ENCODE results near the gene DPP10. TPM values are rescaled to one million over a fixed set of nuclear protein-coding genes. Genes with fewer than 3 reads are reported as not detected.
"Not testable (repeated sequence)": the region's sequence is repeated elsewhere in the genome, so short reads cannot be mapped to it uniquely, and the experiment has no call there.

Gene DPP10
- total RNA-seq, 4 donors from 2014 or later = 1.9 to 8.3 (median 2.9) TPM

DNA sequence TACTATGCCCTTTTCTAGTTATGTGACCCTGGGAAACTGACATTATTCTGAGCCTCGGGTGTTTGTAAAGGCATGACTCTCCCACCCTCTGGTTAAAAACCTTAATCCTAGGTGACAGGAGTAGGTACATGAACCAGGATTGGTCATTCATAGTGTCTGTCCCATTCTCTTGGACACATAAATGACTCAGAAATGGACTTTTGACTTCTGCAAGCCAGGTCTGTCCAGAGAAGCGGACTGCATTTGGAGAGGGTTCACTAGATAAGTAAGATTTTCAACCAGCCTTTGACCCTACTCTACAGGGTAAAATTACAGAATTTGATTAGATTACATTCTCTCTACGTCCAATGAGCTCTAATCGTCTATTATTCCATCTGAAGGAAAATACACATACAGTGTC lies 285.9 kb downstream of the DPP10 start:
- TF ChIP-seq, protein P1, sequence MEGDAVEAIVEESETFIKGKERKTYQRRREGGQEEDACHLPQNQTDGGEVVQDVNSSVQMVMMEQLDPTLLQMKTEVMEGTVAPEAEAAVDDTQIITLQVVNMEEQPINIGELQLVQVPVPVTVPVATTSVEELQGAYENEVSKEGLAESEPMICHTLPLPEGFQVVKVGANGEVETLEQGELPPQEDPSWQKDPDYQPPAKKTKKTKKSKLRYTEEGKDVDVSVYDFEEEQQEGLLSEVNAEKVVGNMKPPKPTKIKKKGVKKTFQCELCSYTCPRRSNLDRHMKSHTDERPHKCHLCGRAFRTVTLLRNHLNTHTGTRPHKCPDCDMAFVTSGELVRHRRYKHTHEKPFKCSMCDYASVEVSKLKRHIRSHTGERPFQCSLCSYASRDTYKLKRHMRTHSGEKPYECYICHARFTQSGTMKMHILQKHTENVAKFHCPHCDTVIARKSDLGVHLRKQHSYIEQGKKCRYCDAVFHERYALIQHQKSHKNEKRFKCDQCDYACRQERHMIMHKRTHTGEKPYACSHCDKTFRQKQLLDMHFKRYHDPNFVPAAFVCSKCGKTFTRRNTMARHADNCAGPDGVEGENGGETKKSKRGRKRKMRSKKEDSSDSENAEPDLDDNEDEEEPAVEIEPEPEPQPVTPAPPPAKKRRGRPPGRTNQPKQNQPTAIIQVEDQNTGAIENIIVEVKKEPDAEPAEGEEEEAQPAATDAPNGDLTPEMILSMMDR (IDR thresholded peaks at IDR 0.05) = no peak
- TF ChIP-seq POLR2A (IDR thresholded peaks at IDR 0.05) = no peak

DNA sequence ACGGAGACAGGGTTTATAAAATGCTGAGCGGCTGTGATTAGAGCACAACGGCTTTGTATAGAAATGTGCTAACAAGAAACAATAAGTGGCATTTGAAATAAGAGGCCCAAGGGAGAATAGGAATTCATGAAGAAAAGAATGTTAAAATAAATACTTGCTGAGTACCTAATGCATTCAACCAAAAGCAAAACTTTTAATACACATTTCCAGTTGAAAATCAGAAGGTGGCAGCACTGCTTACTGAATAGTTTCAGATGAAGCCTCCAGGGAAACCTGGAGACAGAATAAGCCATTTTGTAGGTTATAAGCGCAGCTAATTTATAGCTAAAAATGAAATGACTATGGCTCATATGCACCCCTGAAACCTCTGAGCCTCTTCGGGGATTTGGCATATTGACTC lies 286.6 kb downstream of the DPP10 start:
- no peak for TF ChIP-seq POLR2A (IDR thresholded peaks at IDR 0.05)
- TF ChIP-seq, protein P1 (IDR thresholded peaks at IDR 0.05) = no peak
- no peaks in the 10 kb centered on the region for H3K9me3 ChIP-seq
- H3K36me3 ChIP-seq = no peaks in the 10 kb centered on the region
- no peak overlapping the region for H3K27ac ChIP-seq
- H3K4me3 ChIP-seq = no peak overlapping the region
- no peaks in the 10 kb centered on the region for H3K4me1 ChIP-seq
- H3K27me3 ChIP-seq = no peaks in the 10 kb centered on the region
- no peak for DNase-seq

More for the DNA sequence above, 285.9 kb downstream of the DPP10 start:
- no peak for DNase-seq
- Histone ChIP-seq H3K27ac (no peak overlapping the region), H3K4me1 (no peaks in the 10 kb centered on the region), H3K9me3 (no peaks in the 10 kb centered on the region), H3K27me3 (no peaks in the 10 kb centered on the region), H3K4me3 (no peak overlapping the region), H3K36me3 (no peaks in the 10 kb centered on the region)

DNA sequence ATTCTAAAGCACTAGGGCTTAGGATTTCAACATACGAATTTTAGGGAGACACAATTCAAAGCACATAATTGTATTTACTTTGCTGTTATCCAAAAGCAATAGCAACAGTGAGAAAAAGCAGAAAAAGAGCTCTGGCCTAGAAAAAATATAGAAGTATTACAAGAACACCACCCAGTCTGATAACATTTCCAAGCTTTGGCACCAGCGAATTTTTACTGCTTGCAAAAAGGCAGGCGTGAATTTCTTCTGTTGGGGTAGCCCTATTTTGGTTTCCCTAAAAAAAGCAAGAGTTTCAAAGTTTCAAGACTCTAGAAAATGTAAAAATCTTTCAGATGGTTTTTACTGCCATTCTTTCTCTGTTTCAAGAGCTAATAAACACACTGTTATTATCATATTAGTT lies 292.7 kb downstream of the DPP10 start:
- no peaks in the 10 kb centered on the region for H3K9me3 ChIP-seq
- no peak for DNase-seq
- TF ChIP-seq POLR2A (IDR thresholded peaks at IDR 0.05) = no peak
- TF ChIP-seq, protein P1 (IDR thresholded peaks at IDR 0.05) = no peak
- no peak overlapping the region for H3K27ac ChIP-seq
- H3K27me3 ChIP-seq = no peaks in the 10 kb centered on the region
- H3K36me3 ChIP-seq = no peaks in the 10 kb centered on the region
- no peaks in the 10 kb centered on the region for H3K4me1 ChIP-seq
- H3K4me3 ChIP-seq = no peak overlapping the region

DNA sequence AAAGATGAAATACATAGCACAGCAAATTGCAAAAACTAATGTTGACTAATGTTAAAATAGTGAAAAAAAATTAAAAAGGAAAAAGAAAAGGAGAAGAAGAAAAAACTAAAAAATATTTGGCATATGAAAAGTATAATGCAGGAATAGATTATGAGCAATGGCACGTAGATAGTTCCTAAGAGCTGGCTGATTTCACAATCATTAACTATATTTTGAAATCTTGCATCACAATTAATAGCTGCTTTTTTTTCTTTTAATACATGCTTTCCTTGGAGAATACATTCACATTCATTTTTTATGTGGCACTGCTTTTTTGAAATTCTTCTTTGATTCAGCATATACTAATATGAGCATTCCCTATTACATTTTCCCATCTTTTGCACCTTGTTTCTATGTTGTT lies 299.8 kb downstream of the DPP10 start:
- Histone ChIP-seq H3K4me3 (no peak overlapping the region), H3K27me3 (no peaks in the 10 kb centered on the region), H3K27ac (no peak overlapping the region), H3K4me1 (no peaks in the 10 kb centered on the region), H3K36me3 (no peaks in the 10 kb centered on the region), H3K9me3 (no peaks in the 10 kb centered on the region)
- no peak for TF ChIP-seq POLR2A (IDR thresholded peaks at IDR 0.05)
- TF ChIP-seq, protein P1 (IDR thresholded peaks at IDR 0.05) = no peak
- DNase-seq = no peak

DNA sequence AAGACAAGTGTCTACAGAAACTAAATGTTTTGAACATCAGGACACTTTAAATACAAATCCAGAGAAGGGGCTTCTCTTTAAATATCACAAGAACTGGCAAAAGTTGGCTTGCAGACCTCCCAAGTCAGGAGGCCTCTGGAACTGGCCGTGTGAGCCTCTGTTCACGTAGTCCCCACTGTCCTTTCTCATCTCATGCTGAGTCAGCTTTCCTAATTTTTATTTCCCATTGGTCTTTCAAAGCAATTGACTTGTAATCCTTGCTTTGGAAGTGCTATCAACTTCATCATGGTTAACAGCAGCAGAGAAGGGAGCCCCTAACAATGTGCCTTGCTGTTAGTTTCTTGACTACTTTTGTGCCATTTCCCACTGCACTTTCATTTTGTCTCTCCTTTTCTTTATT lies 303.3 kb downstream of the DPP10 start:
- H3K4me3 ChIP-seq = no peak overlapping the region
- DNase-seq = no peak
- H3K36me3 ChIP-seq = no peaks in the 10 kb centered on the region
- H3K9me3 ChIP-seq = no peaks in the 10 kb centered on the region
- no peak for TF ChIP-seq POLR2A (IDR thresholded peaks at IDR 0.05)
- TF ChIP-seq, protein P1 (IDR thresholded peaks at IDR 0.05) = no peak
- no peaks in the 10 kb centered on the region for H3K4me1 ChIP-seq
- H3K27me3 ChIP-seq = no peaks in the 10 kb centered on the region
- H3K27ac ChIP-seq = no peak overlapping the region

DNA sequence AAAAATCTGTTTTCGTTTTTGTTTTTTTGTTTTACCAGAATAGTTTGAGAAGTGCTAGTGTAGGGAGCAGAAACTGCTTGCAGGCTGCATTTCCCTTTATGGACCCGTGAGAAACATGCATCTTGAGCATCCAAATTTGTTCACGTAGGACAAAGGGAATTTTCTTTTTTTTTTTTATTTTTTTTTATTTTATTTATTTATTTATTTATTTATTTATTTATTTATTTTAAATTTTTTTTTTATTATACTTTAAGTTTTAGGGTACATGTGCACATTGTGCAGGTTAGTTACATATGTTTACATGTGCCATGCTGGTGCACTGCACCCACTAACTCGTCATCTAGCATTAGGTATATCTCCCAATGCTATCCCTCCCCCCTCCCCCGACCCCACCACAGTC lies 305.7 kb downstream of the DPP10 start:
- not testable (repeated sequence) for H3K9me3 ChIP-seq, H3K36me3 ChIP-seq, H3K4me1 ChIP-seq, H3K27me3 ChIP-seq, H3K27ac ChIP-seq, DNase-seq, H3K4me3 ChIP-seq
